Muscle of arm (tissue), 12 donors: ENCODE measurements around the gene GGA2. TPM values are rescaled to one million over a fixed set of nuclear protein-coding genes. Genes with fewer than 3 reads are reported as not detected.

ENCODE experiments used
- DNase-seq: peaks from one replicate; pipeline ENCODE4 v3.0.0-alpha.2; 2013
- polyA plus RNA-seq, 12 donors: library from polyadenylated mRNA; unstranded; fragments of 120-200 nt; gene quantifications; one replicate each; pipeline ENCODE4 v1.2.1, GENCODE V29; 2013; ENCODE audit not compliant: insufficient read length in 12 of 12

The GGA2 gene
- polyA plus RNA-seq, 12 donors, result 49.9 to 167 (median 110) TPM; not detected in 1

- DNase-seq, result no peak
Measured at GRCh38 chr16:23424292-23424958, 85.9 kb downstream of the GGA2 start.

GRCh38 chr16:23423496-23424049, 86.7 kb downstream of the GGA2 start:
- DNase-seq, result no peak

- DNase-seq, result no peak
Measured at GRCh38 chr16:23420011-23420410, 90.3 kb downstream of the GGA2 start.

- no peak for DNase-seq
Measured at GRCh38 chr16:23416816-23417215, 93.5 kb downstream of the GGA2 start.

GRCh38 chr16:23414731-23415130, 95.6 kb downstream of the GGA2 start:
- DNase-seq, result no peak

Other genes starting within 250 kb of the GGA2 start
- gene SCNN1B, start 208.2 kb downstream of the GGA2 start, polyA plus RNA-seq, result 1 to 10 TPM in 2 of 12 donors, under 1 TPM in 6, not detected in 4; 0.07 to 2.6 (median 0.31) TPM
- gene COG7, start 57.3 kb downstream of the GGA2 start, polyA plus RNA-seq, result 10 to 100 TPM in 11 of 12 donors, not detected in 1; 10.7 to 28.9 (median 15.5) TPM
- 10 to 100 TPM in 11 of 12 donors, not detected in 1; 14.9 to 25.3 (median 18.6) TPM for gene EARS2, start 46.9 kb upstream of the GGA2 start, polyA plus RNA-seq
- gene UBFD1, start 47.2 kb upstream of the GGA2 start, polyA plus RNA-seq, result 10 to 100 TPM; 59.3 to 93.8 (median 67.3) TPM
- 100 to 1,000 TPM in 5 of 12 donors, 10 to 100 TPM in 6, not detected in 1; 53.4 to 117 (median 99.1) TPM for gene NDUFAB1, start 85.8 kb upstream of the GGA2 start, polyA plus RNA-seq
- 10 to 100 TPM in 8 of 12 donors, 1 to 10 TPM in 3, not detected in 1; 8.1 to 13.9 (median 10.7) TPM for gene PALB2, start 130.8 kb upstream of the GGA2 start, polyA plus RNA-seq
- gene DCTN5, start 131.0 kb upstream of the GGA2 start, polyA plus RNA-seq, result 10 to 100 TPM in 11 of 12 donors, not detected in 1; 30.1 to 58.0 (median 45.5) TPM
- gene PLK1, start 168.4 kb upstream of the GGA2 start, polyA plus RNA-seq, result 10 to 100 TPM in 9 of 12 donors, 1 to 10 TPM in 2, not detected in 1; 8.7 to 28.4 (median 13.1) TPM
- under 1 TPM in 5 of 12 donors, not detected in 7; 0.08 to 0.43 (median 0.17) TPM for gene ERN2, start 202.7 kb upstream of the GGA2 start, polyA plus RNA-seq
- 10 to 100 TPM in 2 of 12 donors, 1 to 10 TPM in 2, under 1 TPM in 5, not detected in 3; 0.09 to 16.3 (median 0.31) TPM for gene CHP2, start 244.5 kb upstream of the GGA2 start, polyA plus RNA-seq